Measurements from ENCODE around the gene MEN1.
"Not testable (repeated sequence)": the region's sequence is repeated elsewhere in the genome, so short reads cannot be mapped to it uniquely, and the experiment has no call there.

MEN1 gene

DNA sequence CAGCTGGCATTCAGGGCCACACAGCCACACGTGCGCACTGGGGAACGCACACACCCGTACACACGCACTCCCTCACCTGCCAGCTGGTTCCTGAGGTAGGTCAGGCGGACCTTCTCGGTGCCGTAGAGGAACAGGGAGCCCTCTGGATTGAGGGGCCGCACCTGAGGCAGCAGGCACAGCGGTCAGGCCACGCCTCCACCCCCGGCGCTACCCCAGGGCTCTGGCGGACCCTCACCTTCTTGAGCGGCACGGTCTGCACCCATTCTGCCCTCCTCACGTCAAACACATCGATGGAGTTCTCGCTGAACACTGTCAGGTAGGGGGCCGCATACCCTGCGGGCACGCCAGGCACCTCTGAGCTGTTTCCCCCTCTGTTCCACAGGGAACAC, 17.1 kb upstream of the MEN1 start:
- FAIRE-seq (no peak), DNase-seq (ENCODE audit: insufficient read length, low spot score) (no peak)
- TF ChIP-seq, protein P1, sequence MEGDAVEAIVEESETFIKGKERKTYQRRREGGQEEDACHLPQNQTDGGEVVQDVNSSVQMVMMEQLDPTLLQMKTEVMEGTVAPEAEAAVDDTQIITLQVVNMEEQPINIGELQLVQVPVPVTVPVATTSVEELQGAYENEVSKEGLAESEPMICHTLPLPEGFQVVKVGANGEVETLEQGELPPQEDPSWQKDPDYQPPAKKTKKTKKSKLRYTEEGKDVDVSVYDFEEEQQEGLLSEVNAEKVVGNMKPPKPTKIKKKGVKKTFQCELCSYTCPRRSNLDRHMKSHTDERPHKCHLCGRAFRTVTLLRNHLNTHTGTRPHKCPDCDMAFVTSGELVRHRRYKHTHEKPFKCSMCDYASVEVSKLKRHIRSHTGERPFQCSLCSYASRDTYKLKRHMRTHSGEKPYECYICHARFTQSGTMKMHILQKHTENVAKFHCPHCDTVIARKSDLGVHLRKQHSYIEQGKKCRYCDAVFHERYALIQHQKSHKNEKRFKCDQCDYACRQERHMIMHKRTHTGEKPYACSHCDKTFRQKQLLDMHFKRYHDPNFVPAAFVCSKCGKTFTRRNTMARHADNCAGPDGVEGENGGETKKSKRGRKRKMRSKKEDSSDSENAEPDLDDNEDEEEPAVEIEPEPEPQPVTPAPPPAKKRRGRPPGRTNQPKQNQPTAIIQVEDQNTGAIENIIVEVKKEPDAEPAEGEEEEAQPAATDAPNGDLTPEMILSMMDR (IDR thresholded peaks at IDR 0.05; ENCODE audit: insufficient read depth, missing control alignments) = no peak

DNA sequence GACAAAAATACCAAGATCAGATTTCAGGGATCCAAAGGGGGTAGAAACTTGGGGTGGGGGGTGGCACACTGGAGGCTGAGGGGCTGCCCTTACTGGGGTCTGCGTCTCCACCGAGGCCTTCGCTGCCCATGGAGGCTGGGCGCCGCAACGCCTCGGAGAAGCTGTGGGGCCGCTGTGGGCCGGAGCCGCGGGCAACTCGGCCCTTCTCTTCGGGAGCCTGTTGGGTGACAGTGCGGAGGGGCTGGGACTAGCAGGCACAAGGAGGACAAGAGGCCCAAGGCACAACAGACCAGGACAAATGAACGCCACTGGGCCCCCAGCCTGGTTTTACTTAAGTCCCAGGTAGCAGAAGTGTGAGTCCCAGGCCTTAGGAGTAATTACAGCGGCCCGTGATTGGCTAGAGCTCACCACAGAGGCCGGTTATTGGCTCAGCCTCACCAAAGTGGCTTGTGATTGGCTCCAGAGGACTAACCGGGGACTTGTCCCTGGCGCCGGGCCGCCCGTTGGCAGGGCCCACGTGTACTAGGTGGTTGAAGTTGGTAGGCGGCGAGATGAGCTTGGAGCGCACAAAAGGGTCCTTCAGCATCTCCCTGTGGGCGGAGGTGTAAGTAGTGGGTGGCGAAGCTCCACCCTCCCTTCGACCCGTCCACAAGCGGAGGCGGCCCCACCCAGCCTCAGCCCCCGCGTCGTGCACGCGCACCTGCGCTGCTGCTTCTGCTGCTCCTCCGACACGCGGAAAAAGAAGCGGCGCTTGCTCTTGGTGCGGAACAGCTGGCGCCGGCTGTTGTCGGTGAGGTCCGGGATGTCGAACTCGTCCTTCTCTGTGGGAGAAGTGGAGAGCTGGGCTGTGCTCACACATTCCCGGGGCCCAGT, 16.5 kb upstream of the MEN1 start:
- DNase-seq (ENCODE audit: insufficient read length, low spot score) = no peak
- no peak for FAIRE-seq
- TF ChIP-seq, protein P1 (IDR thresholded peaks at IDR 0.05; ENCODE audit: insufficient read depth, missing control alignments) = no peak

DNA sequence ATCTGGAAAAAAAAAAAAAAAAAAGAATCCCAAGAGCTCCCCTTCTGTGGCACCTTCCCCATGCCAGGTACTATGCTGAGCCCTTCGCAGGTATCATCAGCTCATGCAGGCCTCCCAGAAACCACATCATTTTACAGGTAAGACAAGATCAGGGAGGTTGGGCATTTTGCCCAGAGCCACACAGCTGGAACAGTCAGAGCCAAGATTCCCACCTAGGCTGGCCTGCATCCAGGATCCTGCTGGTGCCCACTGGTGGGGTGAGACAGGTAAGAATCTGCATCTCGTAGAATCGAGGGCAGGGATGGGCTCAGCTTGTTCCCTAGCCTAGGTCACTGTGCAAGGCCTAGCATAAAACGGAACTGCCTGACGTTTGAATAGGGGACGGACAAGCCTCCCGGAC, 15.7 kb upstream of the MEN1 start:
- DNase-seq (ENCODE audit: insufficient read length, low spot score) = no peak
- TF ChIP-seq, protein P1 (IDR thresholded peaks at IDR 0.05; ENCODE audit: insufficient read depth, missing control alignments) = no peak
- FAIRE-seq = no peak

DNA sequence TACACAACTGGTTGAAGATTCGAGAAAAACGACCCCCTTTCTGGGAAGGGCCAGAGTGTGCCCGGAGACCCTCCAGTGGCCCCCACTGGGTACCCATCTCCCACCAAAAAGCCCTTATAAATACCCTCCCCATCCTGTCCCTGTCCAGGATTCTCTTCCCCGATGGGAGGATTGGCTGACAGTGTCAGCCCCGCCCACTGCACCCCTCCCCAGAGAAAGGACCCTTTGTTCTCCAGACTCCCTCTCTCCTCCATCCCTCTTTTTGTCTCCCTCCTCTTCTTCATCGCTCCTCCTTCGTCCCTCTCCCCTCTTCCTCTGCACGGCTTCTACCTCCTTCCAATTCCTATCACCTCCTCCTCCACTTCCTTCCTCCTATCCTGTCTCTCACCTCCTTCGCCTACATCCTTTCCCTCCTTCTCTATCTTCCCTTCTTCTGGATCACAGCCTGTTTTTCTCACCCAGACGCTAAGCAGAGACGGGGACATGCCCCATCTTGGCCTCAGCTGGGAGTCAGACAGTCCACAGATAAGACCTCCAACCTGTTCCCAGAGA, 13.3 kb upstream of the MEN1 start:
- TF ChIP-seq, protein P1 (IDR thresholded peaks at IDR 0.05; ENCODE audit: insufficient read depth, missing control alignments) = no peak
- DNase-seq (ENCODE audit: insufficient read length, low spot score) (no peak), FAIRE-seq (no peak)

DNA sequence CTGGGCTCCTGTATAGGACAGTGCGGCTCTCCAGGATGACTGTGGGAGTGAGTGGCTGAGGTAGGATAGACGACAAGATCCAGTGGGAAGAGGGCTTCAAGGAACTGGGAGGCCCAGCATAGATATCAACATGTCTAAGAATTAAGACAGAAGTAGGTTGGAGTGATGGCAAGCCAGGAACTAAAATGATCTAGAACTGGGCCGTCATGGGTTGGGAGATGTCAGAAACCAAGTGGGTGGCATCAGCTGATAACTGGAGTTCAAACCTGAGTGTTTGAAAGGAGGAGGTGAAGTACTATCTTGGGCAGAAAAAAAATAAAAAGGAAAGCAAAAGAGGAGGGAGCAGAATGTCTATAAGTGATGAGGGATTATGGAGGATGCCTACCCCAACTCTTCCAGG, 7.1 kb upstream of the MEN1 start:
- TF ChIP-seq, protein P1 (IDR thresholded peaks at IDR 0.05; ENCODE audit: insufficient read depth, missing control alignments) = no peak
- DNase-seq (ENCODE audit: insufficient read length, low spot score) = no peak
- no peak for FAIRE-seq

DNA sequence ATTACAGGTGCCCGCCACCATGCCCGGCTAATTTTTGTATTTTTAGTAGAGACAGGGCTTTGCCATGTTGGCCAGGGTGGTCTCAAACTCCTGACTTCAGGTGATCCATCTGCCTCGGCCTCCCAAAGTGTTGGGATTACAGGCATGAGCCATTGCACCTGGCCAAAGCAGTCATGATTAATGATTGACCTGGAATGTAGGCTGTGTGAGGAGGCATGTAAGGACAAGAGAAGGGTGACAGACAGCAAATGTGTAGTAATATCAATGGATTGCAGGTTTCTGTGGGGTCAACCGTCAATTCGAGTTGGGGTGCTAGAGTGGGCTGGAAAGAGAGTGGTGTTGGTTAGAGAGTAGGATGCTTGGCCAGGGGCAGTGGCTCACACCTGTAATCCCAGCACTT, 5.1 kb upstream of the MEN1 start:
- not testable (repeated sequence) for FAIRE-seq; DNase-seq (ENCODE audit: insufficient read length, low spot score)

DNA sequence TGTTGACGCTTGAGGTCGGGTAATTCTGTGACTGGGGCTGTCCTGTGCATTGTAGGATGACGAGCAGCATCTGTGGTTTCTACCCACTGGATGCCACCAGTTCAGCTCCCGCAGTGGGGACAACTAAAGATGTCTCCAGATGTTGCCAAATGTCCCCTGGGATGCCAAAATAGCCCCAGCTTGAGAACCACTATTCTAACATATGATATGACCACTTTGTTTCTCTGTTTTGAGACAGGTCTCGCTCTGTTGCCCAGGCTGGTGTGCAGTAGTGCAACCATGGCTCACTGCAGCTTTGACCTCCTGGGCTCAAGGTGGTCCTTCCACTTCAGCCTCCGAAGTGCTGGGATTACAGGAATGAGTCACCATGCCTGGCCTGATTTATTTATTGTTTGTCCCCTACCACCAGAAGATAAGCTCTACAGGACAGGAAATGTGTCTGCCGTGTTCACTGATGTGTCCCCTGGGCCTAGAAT, 4.4 kb upstream of the MEN1 start:
- FAIRE-seq (no peak), DNase-seq (ENCODE audit: insufficient read length, low spot score) (no peak)
- TF ChIP-seq, protein P1 (IDR thresholded peaks at IDR 0.05; ENCODE audit: insufficient read depth, missing control alignments) = no peak
